Epithelial cell of proximal tubule (primary cell): ENCODE data around the gene ROR1. TPM values are rescaled to one million over a fixed set of nuclear protein-coding genes. Genes with fewer than 3 reads are reported as not detected.

ENCODE experiments used
- DNase-seq: peaks from one replicate; pipeline ENCODE4 v3.0.0-alpha.2; 2011; ENCODE audit warnings: low read depth
- H3K4me3 ChIP-seq: 2 replicates; pipeline ENCODE4 v1.5.1; 2011; ENCODE audit warnings: low read depth, mild to moderate bottlenecking, low read length
- total RNA-seq: library from RNA; depleted of rRNA; stranded (reverse); fragments of >200 nt; gene quantifications from 2 replicates; pipeline ENCODE4 v1.2.3, GENCODE V29; 2015
- TF ChIP-seq, protein P1 (sequence below): conservative IDR thresholded peaks from 2 replicates; pipeline ENCODE4 v1.5.1; 2012; ENCODE audit warnings: low read depth, mild to moderate bottlenecking, low read length

The ROR1 gene
- total RNA-seq, 1 donor from 2014 or later, result 5.9 TPM

DNA sequence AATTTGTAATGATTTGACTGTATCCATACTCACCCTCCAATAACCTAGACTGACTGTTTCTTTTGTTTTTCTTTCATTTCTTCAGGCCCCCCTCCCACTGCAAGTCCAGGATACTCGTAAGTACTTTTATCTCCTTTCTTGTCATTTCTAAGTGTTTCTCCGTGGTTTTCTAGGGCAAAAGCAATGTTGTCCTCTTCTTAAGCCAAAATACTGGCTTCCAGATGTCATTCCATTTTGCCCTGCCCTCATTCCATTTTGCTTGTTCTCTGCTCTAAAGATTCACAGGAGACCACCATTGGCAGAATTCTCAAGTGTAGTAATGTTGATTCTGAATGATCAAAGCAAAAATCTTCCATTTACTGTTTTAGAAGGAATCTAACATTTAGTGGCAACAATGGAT lies 276.8 kb downstream of the ROR1 start:
- no peak for DNase-seq
- TF ChIP-seq, protein P1, sequence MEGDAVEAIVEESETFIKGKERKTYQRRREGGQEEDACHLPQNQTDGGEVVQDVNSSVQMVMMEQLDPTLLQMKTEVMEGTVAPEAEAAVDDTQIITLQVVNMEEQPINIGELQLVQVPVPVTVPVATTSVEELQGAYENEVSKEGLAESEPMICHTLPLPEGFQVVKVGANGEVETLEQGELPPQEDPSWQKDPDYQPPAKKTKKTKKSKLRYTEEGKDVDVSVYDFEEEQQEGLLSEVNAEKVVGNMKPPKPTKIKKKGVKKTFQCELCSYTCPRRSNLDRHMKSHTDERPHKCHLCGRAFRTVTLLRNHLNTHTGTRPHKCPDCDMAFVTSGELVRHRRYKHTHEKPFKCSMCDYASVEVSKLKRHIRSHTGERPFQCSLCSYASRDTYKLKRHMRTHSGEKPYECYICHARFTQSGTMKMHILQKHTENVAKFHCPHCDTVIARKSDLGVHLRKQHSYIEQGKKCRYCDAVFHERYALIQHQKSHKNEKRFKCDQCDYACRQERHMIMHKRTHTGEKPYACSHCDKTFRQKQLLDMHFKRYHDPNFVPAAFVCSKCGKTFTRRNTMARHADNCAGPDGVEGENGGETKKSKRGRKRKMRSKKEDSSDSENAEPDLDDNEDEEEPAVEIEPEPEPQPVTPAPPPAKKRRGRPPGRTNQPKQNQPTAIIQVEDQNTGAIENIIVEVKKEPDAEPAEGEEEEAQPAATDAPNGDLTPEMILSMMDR, result no peak
- H3K4me3 ChIP-seq, result no peak overlapping the region

DNA sequence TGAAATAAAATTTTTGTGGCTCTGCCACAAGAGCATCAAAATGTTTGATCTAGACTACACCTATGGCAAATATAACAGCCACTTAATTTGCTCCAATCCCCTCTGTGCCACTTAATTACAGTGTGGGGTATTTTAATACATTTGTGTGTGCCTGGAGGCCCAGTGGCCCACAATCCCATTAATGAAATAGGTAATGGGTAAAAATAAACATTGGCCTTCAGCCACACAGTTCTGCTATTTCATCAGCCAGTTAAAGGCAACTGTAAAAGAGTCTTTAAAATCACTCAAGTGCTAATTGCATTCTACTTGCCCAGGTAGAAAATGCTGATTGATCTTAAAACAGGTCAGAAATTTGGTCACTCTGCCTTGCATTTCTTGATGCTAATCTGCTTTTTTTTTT lies 278.0 kb downstream of the ROR1 start:
- TF ChIP-seq, protein P1, result no peak
- DNase-seq, result no peak
- no peak overlapping the region for H3K4me3 ChIP-seq

DNA sequence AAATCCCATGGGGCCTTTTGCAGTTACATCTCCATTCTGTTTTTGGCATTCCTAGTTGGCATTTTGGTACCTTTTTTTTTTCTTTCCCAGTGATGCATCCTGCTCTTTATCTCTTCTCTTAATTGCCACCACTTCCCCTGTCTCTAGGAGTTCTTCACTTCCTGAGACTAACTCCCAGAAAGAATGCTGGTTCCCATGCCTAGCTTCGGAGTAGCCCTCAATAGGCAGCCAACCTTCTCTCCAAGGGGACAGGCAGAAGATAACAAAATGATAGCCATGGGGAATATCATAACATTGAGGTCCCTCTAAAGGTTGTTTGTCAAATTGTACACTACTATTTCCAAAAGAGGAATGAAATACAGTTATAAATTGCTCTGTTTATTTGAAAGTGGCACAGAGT lies 279.0 kb downstream of the ROR1 start:
- TF ChIP-seq, protein P1, result no peak
- no peak overlapping the region for H3K4me3 ChIP-seq

DNA sequence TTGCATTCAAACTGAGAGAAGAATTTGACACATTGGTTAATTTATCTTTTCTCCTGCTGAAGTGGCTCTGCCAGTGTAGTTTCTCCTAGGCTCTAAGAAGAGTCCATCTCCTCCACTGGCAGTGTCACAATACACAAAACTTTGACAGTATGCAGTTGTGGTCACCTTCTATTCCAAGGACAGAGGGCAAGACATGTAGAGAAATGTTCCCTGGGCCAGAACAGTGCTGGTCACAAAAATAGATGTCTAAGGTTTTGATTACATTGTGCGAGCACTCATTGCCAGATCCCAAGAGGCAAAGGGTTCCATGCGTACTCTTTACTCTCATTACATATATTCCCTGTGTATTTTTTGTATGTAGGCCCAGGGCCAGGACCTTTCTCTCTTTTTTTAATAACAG lies 281.5 kb downstream of the ROR1 start:
- H3K4me3 ChIP-seq, result no peak overlapping the region
- no peak for DNase-seq
- TF ChIP-seq, protein P1, result no peak

More for the DNA sequence above, 279.0 kb downstream of the ROR1 start:
- DNase-seq, result no peak

DNA sequence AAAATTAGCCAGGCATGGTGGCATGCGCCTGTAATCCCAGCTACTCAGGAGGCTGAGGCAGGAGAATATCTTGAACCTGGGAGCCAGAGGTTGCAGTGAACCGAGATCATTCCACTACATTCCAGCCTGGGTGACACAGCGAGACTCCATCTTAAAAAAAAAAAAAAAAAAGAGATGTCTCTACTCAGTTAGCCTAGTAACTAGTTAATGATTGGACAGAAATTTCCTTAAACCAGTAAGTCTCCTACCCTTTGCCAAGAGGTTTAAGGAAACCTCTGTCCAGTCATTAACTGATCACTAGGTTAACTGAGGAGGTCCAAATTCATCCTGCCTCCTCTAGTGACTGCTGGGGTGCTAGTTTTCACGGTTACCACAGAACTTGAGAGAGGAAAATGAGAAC lies 285.7 kb downstream of the ROR1 start:
- H3K4me3 ChIP-seq, result no peak overlapping the region
- no peak for DNase-seq
- TF ChIP-seq, protein P1, result no peak

DNA sequence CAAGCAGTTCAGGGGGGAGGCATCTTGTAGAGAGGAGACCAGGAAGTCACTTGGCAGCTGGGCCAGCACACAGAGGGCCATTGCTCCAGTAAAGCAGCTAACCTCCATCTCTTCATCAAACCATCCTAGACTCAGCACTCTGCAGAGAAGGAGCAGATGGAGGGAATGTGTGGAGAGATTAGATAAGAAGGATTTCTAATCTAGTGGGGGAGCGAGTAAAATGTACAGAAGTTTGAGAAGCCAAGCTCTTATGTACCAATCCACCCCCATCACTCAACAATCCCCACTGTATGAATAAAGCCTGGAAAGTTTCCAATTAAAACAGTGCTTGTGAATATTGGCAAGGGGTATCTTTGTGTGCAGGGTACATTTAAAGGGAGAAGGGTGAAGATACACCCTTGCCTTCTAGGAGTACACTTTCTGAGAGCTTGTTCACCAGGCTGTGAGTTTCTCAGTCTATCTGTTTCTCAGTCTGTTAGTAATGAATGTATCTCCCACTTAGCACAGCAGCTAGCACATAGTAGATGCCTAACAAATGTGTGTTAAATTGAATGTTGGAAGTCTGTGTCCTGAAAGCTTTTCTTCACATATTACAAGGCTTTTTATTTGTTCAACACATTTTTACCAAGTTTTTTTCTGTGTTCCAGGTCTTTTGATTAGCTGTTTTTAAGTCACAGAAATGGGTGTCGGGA lies 286.9 kb downstream of the ROR1 start:
- DNase-seq, result no peak
- no peak overlapping the region for H3K4me3 ChIP-seq
- TF ChIP-seq, protein P1, result no peak
